A549 (cell line): ENCODE measurements around the gene ANKS1B. TPM values are rescaled to one million over a fixed set of nuclear protein-coding genes. Genes with fewer than 3 reads are reported as not detected.

Experiments
- ATAC-seq, 2 experiments: fragments of 200-7000 bp in 1 of 2; fragments of >200 bp in 1 of 2; cut with Nextera tagmentation in 1 of 2; cut with Tn5 transposase in 1 of 2; 3 replicates each; pipeline versions ENCODE4 v1.8.0 to v1.9.1; 2018 to 2020; ENCODE audit warnings: mild to moderate bottlenecking in 1 of 2, moderate library complexity in 1 of 2
- CTCF ChIA-PET: fragments of 300-600 bp; sonication (Branson Sonifier 250); formaldehyde crosslinking; extraction: SDS; loops from one replicate; lab custom pipeline; 2021; ENCODE audit warnings: antibody characterized with exemption, inconsistent platforms; lab: Yijun Ruan, JAX
- POLR2A ChIA-PET: fragments of 350-600 bp; formaldehyde crosslinking; extraction: SDS; loops from one replicate; lab custom pipeline; 2021; ENCODE audit warnings: antibody characterized with exemption, inconsistent platforms; lab: Yijun Ruan, JAX
- DNase-seq, 2 experiments: peaks; one replicate each; pipeline versions ENCODE4 v3.0.0 to v3.0.0-alpha.2; 2011 to 2016; ENCODE audit warnings: low read depth in 1 of 2, low spot score in 1 of 2
- FAIRE-seq: peaks from 2 replicates; lab custom pipeline; 2011; peaks lifted over from hg19 to GRCh38; lab: Jason Lieb, UNC
- H3K27ac ChIP-seq, 2 experiments: fragments of >200 bp; sonication (Bioruptor Twin); formaldehyde crosslinking; 3 replicates each; pipeline ENCODE4 v1.5.1; 2016 to 2017
- H3K4me1 ChIP-seq: fragments of >200 bp; sonication (Bioruptor Twin); formaldehyde crosslinking; 3 replicates; pipeline ENCODE4 v1.6.1; 2016
- H3K4me2 ChIP-seq: fragments of >200 bp; sonication (Bioruptor Twin); formaldehyde crosslinking; 3 replicates; pipeline ENCODE4 v1.6.1; 2016
- H3K4me3 ChIP-seq: fragments of >200 bp; sonication (Bioruptor Twin); formaldehyde crosslinking; 3 replicates; pipeline ENCODE4 v1.5.1; 2016
- H3K9me3 ChIP-seq: fragments of >200 bp; sonication (Bioruptor Twin); formaldehyde crosslinking; 3 replicates; pipeline ENCODE4 v1.6.1; 2016
- BHLHE40 ChIP-seq: IDR thresholded peaks from 2 replicates; pipeline ENCODE4 v1.6.1; 2012; ENCODE audit warnings: low read depth, low read length, inconsistent platforms
- CBX2 ChIP-seq: fragments of 200-600 bp; sonication (generic); IDR thresholded peaks from 2 replicates; pipeline ENCODE4 v1.6.1; 2016; ENCODE audit warnings: low read depth, mild to moderate bottlenecking, borderline replicate concordance
- CBX8 ChIP-seq: fragments of 200-600 bp; sonication (generic); IDR thresholded peaks from 2 replicates; pipeline ENCODE4 v1.6.1; 2016
- EP300 ChIP-seq, 2 experiments: fragments of >200 bp; sonication (Bioruptor Twin); formaldehyde crosslinking; IDR thresholded peaks; 2 replicates in 1 of 2; 3 replicates in 1 of 2; pipeline ENCODE4 v1.6.1; 2016 to 2017
- FOSB ChIP-seq: fragments of 250-450 bp; sonication (Bioruptor Pico); IDR thresholded peaks from 2 replicates; pipeline ENCODE4 v1.5.0; 2020; ENCODE audit warnings: mild to moderate bottlenecking, moderate library complexity
- FOXS1 ChIP-seq: fragments of 250-450 bp; sonication (Bioruptor Pico); IDR thresholded peaks from 2 replicates; pipeline ENCODE4 v1.5.0; 2020; ENCODE audit warnings: mild to moderate bottlenecking, moderate library complexity
- HDAC2 ChIP-seq: fragments of 200-600 bp; sonication (generic); IDR thresholded peaks from 2 replicates; pipeline ENCODE4 v1.6.1; 2016
- HEYL ChIP-seq: fragments of 250-450 bp; sonication (Bioruptor Pico); IDR thresholded peaks from 2 replicates; pipeline ENCODE4 v1.8.0; 2021; ENCODE audit warnings: mild to moderate bottlenecking, moderate library complexity
- HOXA7 ChIP-seq: fragments of 250-450 bp; sonication (Bioruptor Pico); IDR thresholded peaks from 2 replicates; pipeline ENCODE4 v1.5.0; 2020; ENCODE audit warnings: mild to moderate bottlenecking, moderate library complexity
- HOXB5 ChIP-seq: fragments of 250-450 bp; sonication (Bioruptor Pico); IDR thresholded peaks from 2 replicates; pipeline ENCODE4 v1.5.0; 2020; ENCODE audit warnings: mild to moderate bottlenecking, moderate library complexity
- JUN ChIP-seq, 2 experiments: fragments of >200 bp; sonication (Bioruptor Twin); formaldehyde crosslinking; IDR thresholded peaks; 2 replicates in 1 of 2; 3 replicates in 1 of 2; pipeline ENCODE4 v1.6.1; 2016 to 2017
- KDM1A ChIP-seq: fragments of 200-600 bp; sonication (generic); IDR thresholded peaks from 2 replicates; pipeline ENCODE4 v1.6.1; 2016; ENCODE audit warnings: low read depth, mild to moderate bottlenecking
- KDM5A ChIP-seq: fragments of 200-600 bp; sonication (generic); IDR thresholded peaks from 2 replicates; pipeline ENCODE4 v1.6.1; 2016; ENCODE audit warnings: antibody characterized with exemption, mild to moderate bottlenecking
- MAZ ChIP-seq: fragments of 150-350 bp; IDR thresholded peaks from 2 replicates; pipeline ENCODE4 v1.6.1; 2014; ENCODE audit warnings: antibody characterized with exemption, low read depth, low read length, borderline replicate concordance
- NFE2L2 ChIP-seq: fragments of 150-350 bp; conservative IDR thresholded peaks from 2 replicates; pipeline ENCODE4 v1.6.1; 2014; ENCODE audit warnings: low read length
- NPAS2 ChIP-seq: fragments of 250-450 bp; sonication (Bioruptor Pico); IDR thresholded peaks from 2 replicates; pipeline ENCODE4 v1.8.0; 2022; ENCODE audit warnings: mild to moderate bottlenecking, moderate library complexity, borderline replicate concordance
- PHF8 ChIP-seq: fragments of 200-600 bp; sonication (generic); IDR thresholded peaks from 2 replicates; pipeline ENCODE4 v1.6.1; 2016; ENCODE audit warnings: low read depth, mild to moderate bottlenecking, antibody characterized with exemption, moderate library complexity, borderline replicate concordance
- TP53 ChIP-seq: fragments of 250-450 bp; sonication (Bioruptor Pico); IDR thresholded peaks from 2 replicates; pipeline ENCODE4 v1.5.0; 2021; ENCODE audit warnings: mild to moderate bottlenecking, moderate library complexity
- ZC3H11A ChIP-seq: fragments of 450-650 bp; IDR thresholded peaks from 2 replicates; pipeline ENCODE4 v1.6.1; 2014; ENCODE audit warnings: antibody characterized with exemption, mild to moderate bottlenecking
- ZFP36 ChIP-seq: fragments of 450-650 bp; IDR thresholded peaks from 2 replicates; pipeline ENCODE4 v1.6.1; 2014; ENCODE audit warnings: borderline replicate concordance; ENCODE audit not compliant: partially characterized antibody
- ZNF302 ChIP-seq: fragments of 250-450 bp; sonication (Bioruptor Pico); IDR thresholded peaks from 2 replicates; pipeline ENCODE4 v1.9.0; 2021; ENCODE audit warnings: inconsistent platforms, mild to moderate bottlenecking, moderate library complexity
- ZSCAN20 ChIP-seq: fragments of 250-450 bp; sonication (Bioruptor Pico); IDR thresholded peaks from 2 replicates; pipeline ENCODE4 v1.8.0; 2022; ENCODE audit warnings: mild to moderate bottlenecking, moderate library complexity
- WGBS: methylation state at CpG from one replicate; pipeline ENCODE4 v1.1.6; 2017; ENCODE audit errors: missing lambda C conversion rate; 5-methylcytosine and 5-hydroxymethylcytosine counted together
- polyA plus RNA-seq, 4 experiments: library from polyadenylated mRNA; depleted of rRNA in 3 of 4; stranded (reverse); fragments of >200 nt; fragmentation: RNase III in 1 of 4; extraction: RNeasy Plus Mini Kit Qiagen cat#74134 plus additional on column Dnase treatment in 1 of 4; gene quantifications; 2 replicates in 3 of 4; 3 replicates in 1 of 4; pipeline ENCODE4 v1.2.3, GENCODE V29; 2011 to 2017
- TF ChIP-seq, protein P1 (sequence below): IDR thresholded peaks from 2 replicates; pipeline ENCODE4 v1.6.1; 2012
- TF ChIP-seq, protein P2 (sequence below): fragments of 200-600 bp; sonication (generic); IDR thresholded peaks from 2 replicates; pipeline ENCODE4 v1.6.1; 2016; ENCODE audit warnings: antibody characterized with exemption, mild to moderate bottlenecking, moderate library complexity

The ANKS1B gene
- polyA plus RNA-seq, 2 of the 4 experiments (the other 2 are of a cell fraction), result 1.5 to 2.2 TPM

DNA sequence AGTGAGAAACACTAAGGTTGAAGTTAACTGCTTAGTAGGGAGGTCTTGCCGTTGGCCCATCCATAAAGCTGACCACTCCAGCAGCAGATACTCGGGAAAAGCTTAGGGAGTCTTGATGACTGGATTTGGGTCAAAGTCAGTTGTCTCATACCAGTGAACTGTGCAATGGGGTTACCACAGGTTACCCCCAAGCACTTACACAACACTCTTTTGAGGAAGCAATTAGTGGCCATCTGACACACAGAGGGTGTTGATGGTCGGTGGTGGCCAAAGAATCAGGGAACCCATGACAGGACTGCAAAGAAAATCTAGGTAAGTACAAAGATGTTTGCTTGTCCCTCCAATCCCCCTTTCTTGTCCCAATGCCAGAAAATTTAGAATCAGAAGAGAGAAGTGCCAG, 929.4 kb downstream of the ANKS1B start:
- ATAC-seq, result no peak
- H3K4me3 ChIP-seq, result no peak overlapping the region
- TF ChIP-seq EP300 (IDR thresholded peaks at IDR 0.05), result no peak
- TF ChIP-seq HOXA7 (CRISPR knock-in tag), result no peak
- TF ChIP-seq ZFP36, result no peak
- TF ChIP-seq ZSCAN20, result no peak
- TF ChIP-seq, protein P1, sequence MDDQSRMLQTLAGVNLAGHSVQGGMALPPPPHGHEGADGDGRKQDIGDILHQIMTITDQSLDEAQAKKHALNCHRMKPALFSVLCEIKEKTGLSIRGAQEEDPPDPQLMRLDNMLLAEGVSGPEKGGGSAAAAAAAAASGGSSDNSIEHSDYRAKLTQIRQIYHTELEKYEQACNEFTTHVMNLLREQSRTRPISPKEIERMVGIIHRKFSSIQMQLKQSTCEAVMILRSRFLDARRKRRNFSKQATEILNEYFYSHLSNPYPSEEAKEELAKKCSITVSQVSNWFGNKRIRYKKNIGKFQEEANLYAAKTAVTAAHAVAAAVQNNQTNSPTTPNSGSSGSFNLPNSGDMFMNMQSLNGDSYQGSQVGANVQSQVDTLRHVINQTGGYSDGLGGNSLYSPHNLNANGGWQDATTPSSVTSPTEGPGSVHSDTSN, result no peak
- 17% methylated on average over 3 of the region's 3 CpGs for WGBS
- H3K9me3 ChIP-seq, result no peaks in the 10 kb centered on the region
- no peaks in the 10 kb centered on the region for H3K4me1 ChIP-seq
- no peak overlapping the region for H3K4me2 ChIP-seq
- no peak for FAIRE-seq
- ChIA-PET CTCF (interaction anchor here (2.2 to 3.2 kb wide), 2 partner anchors 10 to 13 kb away, joined by 7 to 22 read pairs; no protein-coding TSS in a partner anchor), POLR2A (no interaction called here)
- no peak overlapping the region for H3K27ac ChIP-seq
- no peak for DNase-seq

DNA sequence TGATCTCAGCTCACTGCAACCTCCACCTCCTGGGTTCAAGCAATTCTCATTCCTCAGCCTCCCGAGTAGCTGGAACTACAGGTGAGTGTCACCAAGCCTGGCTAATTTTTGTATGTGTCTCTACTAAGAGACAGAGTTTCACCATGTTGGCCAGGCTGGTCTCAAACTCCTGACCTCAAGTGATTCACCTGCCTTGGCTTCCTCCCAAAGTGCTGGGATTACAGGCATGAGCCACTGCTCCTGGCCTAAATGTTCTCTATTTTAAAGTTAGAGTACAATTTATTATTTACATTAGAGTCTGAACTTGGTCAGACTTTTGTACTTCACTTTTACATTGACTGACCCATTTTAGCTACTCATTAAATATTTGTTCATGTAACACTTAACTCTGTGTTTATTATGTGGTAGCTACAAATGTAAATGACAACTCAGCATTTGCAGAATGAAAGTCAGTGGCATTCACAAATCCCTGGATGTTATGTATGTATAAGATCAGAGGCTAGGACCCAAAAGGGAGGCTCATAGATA, 930.1 kb downstream of the ANKS1B start:
- WGBS, result 0% methylated on average over 1 of the region's 1 CpG
- TF ChIP-seq FOXS1 (CRISPR knock-in tag), result no peak
- no peak for TF ChIP-seq BHLHE40
- no peak for TF ChIP-seq NPAS2 (CRISPR knock-in tag)
- TF ChIP-seq HOXB5 (CRISPR knock-in tag), result no peak
- TF ChIP-seq, protein P1, result no peak
- no peak for TF ChIP-seq ZNF302
- TF ChIP-seq, protein P2, sequence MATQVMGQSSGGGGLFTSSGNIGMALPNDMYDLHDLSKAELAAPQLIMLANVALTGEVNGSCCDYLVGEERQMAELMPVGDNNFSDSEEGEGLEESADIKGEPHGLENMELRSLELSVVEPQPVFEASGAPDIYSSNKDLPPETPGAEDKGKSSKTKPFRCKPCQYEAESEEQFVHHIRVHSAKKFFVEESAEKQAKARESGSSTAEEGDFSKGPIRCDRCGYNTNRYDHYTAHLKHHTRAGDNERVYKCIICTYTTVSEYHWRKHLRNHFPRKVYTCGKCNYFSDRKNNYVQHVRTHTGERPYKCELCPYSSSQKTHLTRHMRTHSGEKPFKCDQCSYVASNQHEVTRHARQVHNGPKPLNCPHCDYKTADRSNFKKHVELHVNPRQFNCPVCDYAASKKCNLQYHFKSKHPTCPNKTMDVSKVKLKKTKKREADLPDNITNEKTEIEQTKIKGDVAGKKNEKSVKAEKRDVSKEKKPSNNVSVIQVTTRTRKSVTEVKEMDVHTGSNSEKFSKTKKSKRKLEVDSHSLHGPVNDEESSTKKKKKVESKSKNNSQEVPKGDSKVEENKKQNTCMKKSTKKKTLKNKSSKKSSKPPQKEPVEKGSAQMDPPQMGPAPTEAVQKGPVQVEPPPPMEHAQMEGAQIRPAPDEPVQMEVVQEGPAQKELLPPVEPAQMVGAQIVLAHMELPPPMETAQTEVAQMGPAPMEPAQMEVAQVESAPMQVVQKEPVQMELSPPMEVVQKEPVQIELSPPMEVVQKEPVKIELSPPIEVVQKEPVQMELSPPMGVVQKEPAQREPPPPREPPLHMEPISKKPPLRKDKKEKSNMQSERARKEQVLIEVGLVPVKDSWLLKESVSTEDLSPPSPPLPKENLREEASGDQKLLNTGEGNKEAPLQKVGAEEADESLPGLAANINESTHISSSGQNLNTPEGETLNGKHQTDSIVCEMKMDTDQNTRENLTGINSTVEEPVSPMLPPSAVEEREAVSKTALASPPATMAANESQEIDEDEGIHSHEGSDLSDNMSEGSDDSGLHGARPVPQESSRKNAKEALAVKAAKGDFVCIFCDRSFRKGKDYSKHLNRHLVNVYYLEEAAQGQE, result no peak
- no peak for TF ChIP-seq KDM5A
- no peak for TF ChIP-seq HDAC2
- TF ChIP-seq MAZ, result no peak
- no peak for TF ChIP-seq JUN (IDR thresholded peaks at IDR 0.05)
- TF ChIP-seq CBX2, result no peak
- no peak for TF ChIP-seq ZC3H11A
- TF ChIP-seq FOSB (CRISPR knock-in tag), result no peak
- TF ChIP-seq KDM1A, result no peak
- TF ChIP-seq NFE2L2, result no peak
- no peak for TF ChIP-seq TP53 (CRISPR knock-in tag)
- TF ChIP-seq CBX8, result no peak
- no peak for TF ChIP-seq PHF8
- no peak for TF ChIP-seq HEYL
- DNase-seq (no peak), ATAC-seq (no peak), FAIRE-seq (no peak)
- ChIA-PET CTCF (interaction anchor here (0.8 to 3.2 kb wide), 3 partner anchors 10 to 355 kb away, joined by 3 to 22 read pairs (median 7); no protein-coding TSS in a partner anchor), POLR2A (no interaction called here)
- H3K4me2 ChIP-seq, result no peak overlapping the region
- no peak overlapping the region for H3K27ac ChIP-seq
- no peak overlapping the region for H3K4me3 ChIP-seq
- no peaks in the 10 kb centered on the region for H3K9me3 ChIP-seq
- no peaks in the 10 kb centered on the region for H3K4me1 ChIP-seq
